Ovary (tissue), 3 donors: ENCODE data around the gene COL25A1.

Source experiments
- EP300 ChIP-seq: sonication (generic); formaldehyde crosslinking; IDR thresholded peaks from one replicate; pipeline ENCODE4 v1.6.1; 2017; ENCODE audit warnings: antibody characterized with exemption
- POLR2A ChIP-seq: fragments of 450-650 bp; IDR thresholded peaks from one replicate; pipeline ENCODE4 v1.6.1; 2017; ENCODE audit warnings: antibody characterized with exemption, mild to moderate bottlenecking, moderate library complexity
- TF ChIP-seq, protein P1 (sequence below), 3 donors: fragments of 450-650 bp in 2 of 3; fragments of 200-600 bp in 1 of 3; IDR thresholded peaks; one replicate each; pipeline versions ENCODE4 v1.5.1 to v1.8.0; 2016 to 2022; ENCODE audit warnings: antibody characterized with exemption in 3 of 3, mild to moderate bottlenecking in 1 of 3
- donor health status: DM: no; HTN: no; CAD: no.

DNA sequence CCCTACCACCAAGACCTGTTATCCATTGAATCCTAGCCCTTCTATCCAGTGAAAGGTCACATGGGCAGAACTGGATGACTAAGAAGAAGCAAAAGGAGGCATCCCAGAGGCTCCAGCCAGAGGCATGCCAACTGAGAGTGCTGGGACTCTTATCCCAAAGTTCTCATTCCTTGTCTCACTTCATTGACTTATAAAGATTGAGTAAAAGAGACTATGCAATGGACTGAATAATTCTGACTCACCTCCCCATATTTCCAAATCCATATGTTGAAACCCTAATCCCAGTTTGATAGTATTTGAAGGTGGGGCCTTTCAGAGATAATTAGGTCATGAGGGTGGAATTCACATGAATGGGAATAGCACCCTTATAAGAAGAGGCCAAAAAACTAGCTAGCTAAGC is 131.4 kb downstream of the COL25A1 start:
- TF ChIP-seq POLR2A (no peak), EP300 (no peak)
- TF ChIP-seq, protein P1, sequence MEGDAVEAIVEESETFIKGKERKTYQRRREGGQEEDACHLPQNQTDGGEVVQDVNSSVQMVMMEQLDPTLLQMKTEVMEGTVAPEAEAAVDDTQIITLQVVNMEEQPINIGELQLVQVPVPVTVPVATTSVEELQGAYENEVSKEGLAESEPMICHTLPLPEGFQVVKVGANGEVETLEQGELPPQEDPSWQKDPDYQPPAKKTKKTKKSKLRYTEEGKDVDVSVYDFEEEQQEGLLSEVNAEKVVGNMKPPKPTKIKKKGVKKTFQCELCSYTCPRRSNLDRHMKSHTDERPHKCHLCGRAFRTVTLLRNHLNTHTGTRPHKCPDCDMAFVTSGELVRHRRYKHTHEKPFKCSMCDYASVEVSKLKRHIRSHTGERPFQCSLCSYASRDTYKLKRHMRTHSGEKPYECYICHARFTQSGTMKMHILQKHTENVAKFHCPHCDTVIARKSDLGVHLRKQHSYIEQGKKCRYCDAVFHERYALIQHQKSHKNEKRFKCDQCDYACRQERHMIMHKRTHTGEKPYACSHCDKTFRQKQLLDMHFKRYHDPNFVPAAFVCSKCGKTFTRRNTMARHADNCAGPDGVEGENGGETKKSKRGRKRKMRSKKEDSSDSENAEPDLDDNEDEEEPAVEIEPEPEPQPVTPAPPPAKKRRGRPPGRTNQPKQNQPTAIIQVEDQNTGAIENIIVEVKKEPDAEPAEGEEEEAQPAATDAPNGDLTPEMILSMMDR (IDR thresholded peaks at IDR 0.05), result no peak
